ENCODE results near the gene RRAGD. TPM values are rescaled to one million over a fixed set of nuclear protein-coding genes. Genes with fewer than 3 reads are reported as not detected.

RRAGD gene
- total RNA-seq, 1 donor: 6.8 TPM

GRCh38 chr6:89432875-89433251, 20.8 kb upstream of the RRAGD start, which contains the start of gene ANKRD6:
Gene ANKRD6 (plus strand): TSS chr6:89433152. CDS start chr6:89566977, 133,825 bp downstream.
- peak within 1 kb of the TSS; percentile 56 for H3K4me3 ChIP-seq (ENCODE audit: low read length)
- peaks cover 13% of the 10 kb centered on the region for H3K4me1 ChIP-seq (ENCODE audit: insufficient read depth, low read length)
- no peaks in the 10 kb centered on the region for H3K27me3 ChIP-seq (ENCODE audit: insufficient read depth, low read length)
- H3K9me3 ChIP-seq (ENCODE audit: low read depth, low read length): no peaks in the 10 kb centered on the region

GRCh38 chr6:89430201-89430962, 18.3 kb upstream of the RRAGD start:
- Histone ChIP-seq H3K9me3 (ENCODE audit: low read depth, low read length) (no peaks in the 10 kb centered on the region), H3K4me3 (ENCODE audit: low read length) (no peak overlapping the region), H3K27me3 (ENCODE audit: insufficient read depth, low read length) (no peaks in the 10 kb centered on the region), H3K4me1 (ENCODE audit: insufficient read depth, low read length) (peaks cover 13% of the 10 kb centered on the region)

GRCh38 chr6:89416796-89417195, 4.7 kb upstream of the RRAGD start:
- no peaks in the 10 kb centered on the region for H3K9me3 ChIP-seq (ENCODE audit: low read depth, low read length)
- no peak overlapping the region for H3K4me3 ChIP-seq (ENCODE audit: low read length)
- H3K4me1 ChIP-seq (ENCODE audit: insufficient read depth, low read length): peaks cover 10% of the 10 kb centered on the region
- peaks cover 6% of the 10 kb centered on the region for H3K27me3 ChIP-seq (ENCODE audit: insufficient read depth, low read length)

GRCh38 chr6:89415185-89415584, 3.1 kb upstream of the RRAGD start:
- Histone ChIP-seq H3K9me3 (ENCODE audit: low read depth, low read length) (no peaks in the 10 kb centered on the region), H3K27me3 (ENCODE audit: insufficient read depth, low read length) (peaks cover 6% of the 10 kb centered on the region), H3K4me3 (ENCODE audit: low read length) (no peak overlapping the region), H3K4me1 (ENCODE audit: insufficient read depth, low read length) (peaks cover 19% of the 10 kb centered on the region)

- Histone ChIP-seq H3K27me3 (ENCODE audit: insufficient read depth, low read length) (peaks cover 9% of the 10 kb centered on the region), H3K9me3 (ENCODE audit: low read depth, low read length) (no peaks in the 10 kb centered on the region), H3K4me3 (ENCODE audit: low read length) (no peak overlapping the region), H3K4me1 (ENCODE audit: insufficient read depth, low read length) (peaks cover 29% of the 10 kb centered on the region)
Measured at GRCh38 chr6:89414215-89414614, 2.1 kb upstream of the RRAGD start.

GRCh38 chr6:89413006-89413400, 930 bp upstream of the RRAGD start:
- Histone ChIP-seq H3K9me3 (ENCODE audit: low read depth, low read length) (no peaks in the 10 kb centered on the region), H3K4me1 (ENCODE audit: insufficient read depth, low read length) (peaks cover 34% of the 10 kb centered on the region), H3K4me3 (ENCODE audit: low read length) (peak overlapping the region; percentile 61), H3K27me3 (ENCODE audit: insufficient read depth, low read length) (peaks cover 9% of the 10 kb centered on the region)

GRCh38 chr6:89411145-89412070, 665 bp downstream of the RRAGD start:
- Histone ChIP-seq H3K4me3 (ENCODE audit: low read length) (peak overlapping the region; percentile 61), H3K27me3 (ENCODE audit: insufficient read depth, low read length) (peaks cover 9% of the 10 kb centered on the region), H3K4me1 (ENCODE audit: insufficient read depth, low read length) (peaks cover 43% of the 10 kb centered on the region), H3K9me3 (ENCODE audit: low read depth, low read length) (no peaks in the 10 kb centered on the region)

- H3K4me3 ChIP-seq (ENCODE audit: low read length): peak overlapping the region; percentile 61
- peaks cover 48% of the 10 kb centered on the region for H3K4me1 ChIP-seq (ENCODE audit: insufficient read depth, low read length)
- peaks cover 9% of the 10 kb centered on the region for H3K27me3 ChIP-seq (ENCODE audit: insufficient read depth, low read length)
Measured at GRCh38 chr6:89410788-89411144, 1.3 kb downstream of the RRAGD start.

GRCh38 chr6:89410231-89410761, 1.8 kb downstream of the RRAGD start:
- H3K4me3 ChIP-seq (ENCODE audit: low read length): no peak overlapping the region
- no peaks in the 10 kb centered on the region for H3K9me3 ChIP-seq (ENCODE audit: low read depth, low read length)
- H3K4me1 ChIP-seq (ENCODE audit: insufficient read depth, low read length): peaks cover 48% of the 10 kb centered on the region
- H3K27me3 ChIP-seq (ENCODE audit: insufficient read depth, low read length): peaks cover 9% of the 10 kb centered on the region

More at GRCh38 chr6:89410788-89411144, 1.3 kb downstream of the RRAGD start:
- no peaks in the 10 kb centered on the region for H3K9me3 ChIP-seq (ENCODE audit: low read depth, low read length)

- Histone ChIP-seq H3K9me3 (ENCODE audit: low read depth, low read length) (no peaks in the 10 kb centered on the region), H3K4me1 (ENCODE audit: insufficient read depth, low read length) (peaks cover 48% of the 10 kb centered on the region), H3K4me3 (ENCODE audit: low read length) (no peak overlapping the region), H3K27me3 (ENCODE audit: insufficient read depth, low read length) (peaks cover 6% of the 10 kb centered on the region)
Measured at GRCh38 chr6:89409461-89410035, 2.5 kb downstream of the RRAGD start.

GRCh38 chr6:89406141-89406540, 5.9 kb downstream of the RRAGD start:
- Histone ChIP-seq H3K4me3 (ENCODE audit: low read length) (no peak overlapping the region), H3K9me3 (ENCODE audit: low read depth, low read length) (no peaks in the 10 kb centered on the region), H3K4me1 (ENCODE audit: insufficient read depth, low read length) (peaks cover 42% of the 10 kb centered on the region), H3K27me3 (ENCODE audit: insufficient read depth, low read length) (peaks cover 3% of the 10 kb centered on the region)

GRCh38 chr6:89404512-89404911, 7.6 kb downstream of the RRAGD start:
- H3K27me3 ChIP-seq (ENCODE audit: insufficient read depth, low read length): peaks cover 2% of the 10 kb centered on the region
- peaks cover 33% of the 10 kb centered on the region for H3K4me1 ChIP-seq (ENCODE audit: insufficient read depth, low read length)
- H3K4me3 ChIP-seq (ENCODE audit: low read length): no peak overlapping the region
- no peaks in the 10 kb centered on the region for H3K9me3 ChIP-seq (ENCODE audit: low read depth, low read length)

- H3K4me3 ChIP-seq (ENCODE audit: low read length): no peak overlapping the region
- no peaks in the 10 kb centered on the region for H3K27me3 ChIP-seq (ENCODE audit: insufficient read depth, low read length)
- H3K4me1 ChIP-seq (ENCODE audit: insufficient read depth, low read length): peaks cover 25% of the 10 kb centered on the region
- no peaks in the 10 kb centered on the region for H3K9me3 ChIP-seq (ENCODE audit: low read depth, low read length)
Measured at GRCh38 chr6:89402776-89403175, 9.3 kb downstream of the RRAGD start.

GRCh38 chr6:89400912-89401399, 11.1 kb downstream of the RRAGD start:
- Histone ChIP-seq H3K27me3 (ENCODE audit: insufficient read depth, low read length) (no peaks in the 10 kb centered on the region), H3K4me3 (ENCODE audit: low read length) (no peak overlapping the region), H3K4me1 (ENCODE audit: insufficient read depth, low read length) (peaks cover 11% of the 10 kb centered on the region), H3K9me3 (ENCODE audit: low read depth, low read length) (no peaks in the 10 kb centered on the region)

- H3K4me1 ChIP-seq (ENCODE audit: insufficient read depth, low read length): peaks cover 10% of the 10 kb centered on the region
Measured at GRCh38 chr6:89400050-89400449, 12.0 kb downstream of the RRAGD start.

More at GRCh38 chr6:89400050-89400449, 12.0 kb downstream of the RRAGD start:
- Histone ChIP-seq H3K4me3 (ENCODE audit: low read length) (no peak overlapping the region), H3K27me3 (ENCODE audit: insufficient read depth, low read length) (no peaks in the 10 kb centered on the region), H3K9me3 (ENCODE audit: low read depth, low read length) (no peaks in the 10 kb centered on the region)
